GM11168 (cell line): ENCODE results near the gene SYCP2L.
"Not testable (repeated sequence)": the region's sequence is repeated elsewhere in the genome, so short reads cannot be mapped to it uniquely, and the experiment has no call there.

Experiments
- in situ Hi-C: fragments of 300-500 bp; cut with MboI; formaldehyde crosslinking; loops from one replicate; pipeline ENCODE4 v1.12.0; 2022; ENCODE audit warnings: low sequenced_read_pairs; ENCODE audit not compliant: unreplicated experiment

The SYCP2L gene

GRCh38 chr6:10877012-10877411, 9.8 kb upstream of the SYCP2L start:
- in situ Hi-C loops, result no loop called here

GRCh38 chr6:10877871-10878270, 9.0 kb upstream of the SYCP2L start:
- in situ Hi-C loops, result no loop called here

- in situ Hi-C loops, result no loop called here
Measured at GRCh38 chr6:10880366-10880765, 6.5 kb upstream of the SYCP2L start.

GRCh38 chr6:10882253-10882630, 4.6 kb upstream of the SYCP2L start:
- in situ Hi-C loops, result not testable (repeated sequence)

GRCh38 chr6:10882657-10883171, 4.1 kb upstream of the SYCP2L start:
- in situ Hi-C loops, result no loop called here

- in situ Hi-C loops, result no loop called here
Measured at GRCh38 chr6:10883312-10884244, 3.3 kb upstream of the SYCP2L start.

- in situ Hi-C loops, result no loop called here
Measured at GRCh38 chr6:10884245-10884972, 2.4 kb upstream of the SYCP2L start.

- in situ Hi-C loops, result not testable (repeated sequence)
Measured at GRCh38 chr6:10886365-10886690, 524 bp upstream of the SYCP2L start.

- in situ Hi-C loops, result no loop called here
Measured at GRCh38 chr6:10890151-10890550, 3.3 kb downstream of the SYCP2L start.

- in situ Hi-C loops, result no loop called here
Measured at GRCh38 chr6:10891960-10892359, 5.1 kb downstream of the SYCP2L start.

- in situ Hi-C loops, result no loop called here
Measured at GRCh38 chr6:10894958-10895357, 8.1 kb downstream of the SYCP2L start.

- in situ Hi-C loops, result no loop called here
Measured at GRCh38 chr6:10896691-10897090, 9.8 kb downstream of the SYCP2L start.

- in situ Hi-C loops, result no loop called here
Measured at GRCh38 chr6:10901770-10902169, 14.9 kb downstream of the SYCP2L start.

GRCh38 chr6:10904015-10904414, 17.2 kb downstream of the SYCP2L start:
- in situ Hi-C loops, result no loop called here

GRCh38 chr6:10908228-10908627, 21.4 kb downstream of the SYCP2L start:
- in situ Hi-C loops, result no loop called here

GRCh38 chr6:10919520-10919919, 32.7 kb downstream of the SYCP2L start:
- in situ Hi-C loops, result not testable (repeated sequence)

GRCh38 chr6:10933126-10933525, 46.3 kb downstream of the SYCP2L start:
- in situ Hi-C loops, result no loop called here

- in situ Hi-C loops, result no loop called here
Measured at GRCh38 chr6:10939840-10940239, 53.0 kb downstream of the SYCP2L start.

- in situ Hi-C loops, result no loop called here
Measured at GRCh38 chr6:10945845-10946244, 59.0 kb downstream of the SYCP2L start.

GRCh38 chr6:10947966-10948365, 61.1 kb downstream of the SYCP2L start:
- in situ Hi-C loops, result no loop called here
